ENCODE results near the gene LMF1.
"Not testable (repeated sequence)": the region's sequence is repeated elsewhere in the genome, so short reads cannot be mapped to it uniquely, and the experiment has no call there.

Gene LMF1

GRCh38 chr16:886084-886543 is 84.7 kb downstream of the LMF1 start:
- no peak overlapping the region for H3K4me3 ChIP-seq (ENCODE audit: control insufficient read depth, low read depth, low read length)
- TF ChIP-seq CTCF (conservative IDR thresholded peaks at IDR 0.05; ENCODE audit: control insufficient read depth, insufficient read depth, low read depth, low read length): no peak
- DNase-seq (ENCODE audit: low read depth): no peak

- no peak for TF ChIP-seq CTCF (conservative IDR thresholded peaks at IDR 0.05; ENCODE audit: control insufficient read depth, insufficient read depth, low read depth, low read length)
Measured at GRCh38 chr16:885391-885790, 85.4 kb downstream of the LMF1 start.

GRCh38 chr16:884232-884631 is 86.6 kb downstream of the LMF1 start:
- DNase-seq (ENCODE audit: low read depth): no peak
- no peak overlapping the region for H3K4me3 ChIP-seq (ENCODE audit: control insufficient read depth, low read depth, low read length)
- TF ChIP-seq CTCF (conservative IDR thresholded peaks at IDR 0.05; ENCODE audit: control insufficient read depth, insufficient read depth, low read depth, low read length): no peak

More at GRCh38 chr16:885391-885790, 85.4 kb downstream of the LMF1 start:
- no peak overlapping the region for H3K4me3 ChIP-seq (ENCODE audit: control insufficient read depth, low read depth, low read length)
- no peak for DNase-seq (ENCODE audit: low read depth)

GRCh38 chr16:883781-884180 is 87.0 kb downstream of the LMF1 start:
- TF ChIP-seq CTCF (conservative IDR thresholded peaks at IDR 0.05; ENCODE audit: control insufficient read depth, insufficient read depth, low read depth, low read length): no peak
- no peak for DNase-seq (ENCODE audit: low read depth)
- H3K4me3 ChIP-seq (ENCODE audit: control insufficient read depth, low read depth, low read length): no peak overlapping the region

GRCh38 chr16:883340-883739 is 87.4 kb downstream of the LMF1 start:
- H3K4me3 ChIP-seq (ENCODE audit: control insufficient read depth, low read depth, low read length): no peak overlapping the region
- no peak for TF ChIP-seq CTCF (conservative IDR thresholded peaks at IDR 0.05; ENCODE audit: control insufficient read depth, insufficient read depth, low read depth, low read length)
- DNase-seq (ENCODE audit: low read depth): no peak

GRCh38 chr16:882671-883070 is 88.1 kb downstream of the LMF1 start:
- DNase-seq (ENCODE audit: low read depth); H3K4me3 ChIP-seq (ENCODE audit: control insufficient read depth, low read depth, low read length): not testable (repeated sequence)

GRCh38 chr16:882256-882655 is 88.5 kb downstream of the LMF1 start:
- no peak overlapping the region for H3K4me3 ChIP-seq (ENCODE audit: control insufficient read depth, low read depth, low read length)
- no peak for DNase-seq (ENCODE audit: low read depth)
- TF ChIP-seq CTCF (conservative IDR thresholded peaks at IDR 0.05; ENCODE audit: control insufficient read depth, insufficient read depth, low read depth, low read length): no peak

Measured in fibroblast of mammary gland (primary cell).